GM21526 (cell line): ENCODE data around the gene CORO1C.
"Not testable (repeated sequence)": the region's sequence is repeated elsewhere in the genome, so short reads cannot be mapped to it uniquely, and the experiment has no call there.

Experiments
- ATAC-seq: cut with Tn5 transposase; IDR thresholded peaks from one replicate; pipeline ENCODE4 v1.9.1; 2021; ENCODE audit warnings: moderate library complexity; ENCODE audit not compliant: unreplicated experiment, low FRiP score

Gene CORO1C

GRCh38 chr12:108731105-108731865, at the start of gene CORO1C:
Gene CORO1C (minus strand): TSS chr12:108731518. CDS start chr12:108701318, 30,200 bp downstream.
- peak; percentile 64 for ATAC-seq

DNA sequence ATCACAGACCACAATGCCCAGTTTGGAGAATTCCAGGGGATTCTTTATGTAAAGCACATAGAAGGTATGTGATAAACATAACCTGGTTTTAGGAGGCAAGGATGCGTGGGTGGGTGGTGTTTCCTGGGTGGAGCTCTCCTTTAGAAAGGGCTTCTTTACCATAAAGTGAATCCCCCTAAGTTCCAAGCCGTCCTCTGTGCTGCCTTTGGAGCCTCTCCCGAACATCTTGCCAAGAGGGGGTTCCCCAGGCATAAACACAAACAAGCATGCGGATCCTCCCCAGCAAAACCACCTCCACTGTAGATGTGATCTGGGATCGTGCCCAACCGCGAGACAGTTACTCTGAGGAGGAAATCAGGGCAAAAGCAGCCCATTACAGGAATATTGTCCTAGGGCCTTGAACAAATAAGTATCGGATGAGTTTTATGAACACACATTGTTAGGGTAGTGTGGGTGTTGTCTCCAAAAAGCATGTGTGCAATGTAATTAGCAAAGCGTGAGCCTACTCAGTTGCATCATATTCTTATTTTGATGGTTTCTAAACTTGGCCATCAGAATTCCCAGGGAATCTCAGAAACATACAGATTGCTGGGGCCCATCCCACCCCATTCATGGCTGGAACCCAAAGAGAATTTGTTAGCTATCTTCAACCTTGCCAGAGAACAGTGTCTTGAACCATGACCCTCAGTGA, 48.8 kb upstream of the CORO1C start:
- ATAC-seq: no peak

GRCh38 chr12:108778053-108778452, 46.7 kb upstream of the CORO1C start:
- ATAC-seq: no peak

GRCh38 chr12:108777156-108777555, 45.8 kb upstream of the CORO1C start:
- ATAC-seq: no peak

DNA sequence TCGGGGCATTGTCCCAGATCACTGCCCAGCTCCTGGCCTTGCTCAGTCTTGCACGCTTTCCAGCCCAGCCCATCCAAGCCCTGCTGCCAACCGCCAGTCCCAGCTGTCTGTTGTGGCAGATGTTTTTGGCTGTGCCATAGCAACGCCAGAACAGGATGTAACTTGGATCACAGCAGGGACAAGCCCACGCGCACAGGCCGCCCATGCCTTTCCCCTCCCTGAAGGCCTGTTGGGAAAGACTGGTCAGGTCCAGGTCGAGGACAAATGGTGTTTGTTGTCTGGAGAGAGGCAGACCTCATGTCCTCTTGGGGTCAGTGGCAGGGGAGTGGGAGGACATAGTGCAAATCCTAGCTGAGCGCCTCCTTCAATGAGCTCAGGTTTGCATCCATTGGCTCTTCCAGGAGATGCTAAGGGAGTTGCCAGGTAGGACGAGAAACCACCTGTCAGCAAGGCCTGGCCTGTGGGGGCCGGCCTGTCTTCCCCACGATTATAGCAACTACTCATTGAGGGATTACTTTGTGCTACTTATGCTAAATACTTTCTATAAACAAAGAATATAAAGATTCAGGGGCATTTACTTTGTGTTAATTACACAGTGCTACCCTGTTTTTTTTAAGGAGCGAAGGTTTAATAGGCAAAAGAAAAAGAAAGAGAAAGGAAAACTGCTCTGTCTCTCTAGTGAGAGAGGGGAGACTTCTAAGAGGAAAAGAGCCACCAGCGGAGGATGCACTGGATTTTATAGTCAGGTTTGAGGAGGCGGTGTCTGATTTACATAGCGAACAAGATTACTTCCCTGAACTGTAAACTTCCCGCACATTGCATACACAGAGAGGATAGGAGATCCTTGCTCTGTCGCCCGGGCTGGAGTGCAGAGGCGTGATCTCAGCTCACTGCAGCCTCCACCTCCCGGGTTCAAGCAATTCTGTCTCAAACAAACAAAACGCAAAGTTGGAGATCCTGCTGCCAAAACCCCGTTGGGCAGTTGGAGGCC, 42.8 kb upstream of the CORO1C start:
- ATAC-seq: no peak

- ATAC-seq: no peak
Measured at GRCh38 chr12:108772891-108773797, 41.8 kb upstream of the CORO1C start.

DNA sequence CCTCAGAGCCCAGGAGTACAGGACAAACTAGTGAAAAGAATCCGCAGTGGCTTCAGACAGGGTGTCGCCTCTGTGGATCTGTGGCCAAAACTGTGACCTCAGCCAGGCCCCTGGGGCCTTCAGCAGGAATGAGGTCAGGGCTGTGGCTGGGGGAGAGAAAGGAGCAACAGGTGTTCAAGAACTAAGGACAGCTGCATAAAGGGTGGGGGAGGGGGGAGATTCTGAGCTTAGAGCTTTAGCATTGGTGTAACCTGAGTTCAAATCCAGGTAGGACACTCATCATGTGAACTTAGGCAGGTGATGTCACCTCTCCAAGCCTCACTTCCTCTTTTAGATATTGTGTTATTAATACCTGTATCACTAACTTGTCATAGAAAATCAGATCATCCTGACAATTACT, 40.9 kb upstream of the CORO1C start:
- ATAC-seq: no peak

DNA sequence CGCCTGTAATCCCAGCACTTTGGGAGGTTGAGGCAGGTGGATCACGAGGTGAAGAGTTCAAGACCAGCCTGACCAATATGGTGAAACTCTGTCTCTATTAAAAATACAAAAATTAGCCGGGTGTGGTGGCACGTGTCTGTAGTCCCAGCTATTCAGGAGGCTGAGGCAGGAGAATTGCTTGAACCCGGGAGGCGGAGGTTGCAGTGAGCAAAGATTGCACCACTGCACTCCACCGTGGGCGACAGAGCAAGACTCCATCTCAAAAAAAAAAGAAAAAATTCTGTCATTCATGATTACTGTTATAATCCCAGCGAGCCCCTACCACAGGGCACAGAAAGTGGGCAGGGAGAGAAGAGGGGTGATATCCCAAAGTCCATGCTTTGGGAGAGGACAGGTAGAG, 40.5 kb upstream of the CORO1C start:
- not testable (repeated sequence) for ATAC-seq

GRCh38 chr12:108770963-108771362, 39.6 kb upstream of the CORO1C start:
- ATAC-seq: no peak

GRCh38 chr12:108770269-108770829, 39.0 kb upstream of the CORO1C start:
- no peak for ATAC-seq

DNA sequence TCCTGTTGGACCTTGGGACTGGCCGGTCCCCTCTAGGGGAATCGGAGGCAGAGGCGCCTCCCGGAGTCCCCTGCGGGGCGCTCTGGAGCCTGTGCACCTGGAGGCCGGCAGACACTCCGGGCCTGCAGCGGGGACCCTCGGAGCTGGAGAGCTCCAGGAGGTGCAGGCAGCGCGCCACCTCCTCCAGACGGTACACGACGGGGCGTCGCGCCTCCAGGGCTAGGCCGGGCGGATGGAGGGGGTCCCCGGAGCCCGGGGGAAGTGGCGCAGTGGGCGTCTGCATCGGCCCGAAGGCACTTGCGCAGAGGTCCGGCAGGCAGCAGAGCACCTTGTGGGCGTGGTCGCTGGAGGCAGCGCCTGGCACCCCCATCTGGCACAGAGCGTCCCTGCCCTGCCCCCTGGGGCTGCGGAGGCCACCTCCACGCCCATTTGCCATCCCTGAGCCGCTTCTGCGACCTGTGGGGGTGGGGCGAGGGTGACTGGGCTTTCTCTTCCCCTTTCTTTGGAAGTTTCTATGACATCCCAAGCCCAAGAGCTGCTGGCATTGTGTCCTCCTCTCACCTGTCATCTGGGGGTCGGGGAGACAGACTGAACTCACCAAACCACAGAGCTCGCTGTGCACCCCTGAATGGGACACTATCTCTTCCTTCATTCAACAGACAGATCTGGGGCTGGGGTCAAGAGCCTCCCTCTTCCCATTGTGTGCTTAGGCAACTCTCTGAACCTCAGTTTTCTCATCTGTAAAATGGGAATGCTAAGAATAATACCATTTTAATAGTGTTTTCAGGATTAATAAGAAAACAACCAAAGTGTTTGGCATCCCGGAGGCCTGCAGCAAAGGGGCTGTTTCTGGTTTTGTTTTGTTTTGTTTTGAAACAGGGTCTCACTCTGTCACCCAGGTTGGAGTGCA, 37.5 kb upstream of the CORO1C start:
- peak; percentile 44 for ATAC-seq

DNA sequence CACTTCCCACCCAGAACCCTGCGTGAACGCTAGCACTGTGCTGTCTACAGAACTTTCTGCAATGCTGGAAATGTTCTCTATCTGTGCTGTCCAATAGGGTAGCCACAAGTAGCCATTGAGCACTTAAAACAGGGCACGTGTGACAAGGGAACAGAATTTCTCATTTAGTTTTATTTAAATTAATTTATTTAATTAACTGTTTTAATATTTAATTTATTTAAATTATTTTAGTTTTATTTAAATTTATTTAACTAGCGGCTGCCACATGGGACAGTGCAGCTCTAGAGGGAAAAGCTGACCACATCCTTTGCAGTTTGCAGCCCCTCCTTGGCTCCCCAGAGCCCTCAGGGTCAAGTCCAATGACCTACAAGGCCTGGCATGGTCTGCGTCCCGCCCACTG, 35.0 kb upstream of the CORO1C start:
- no peak for ATAC-seq

DNA sequence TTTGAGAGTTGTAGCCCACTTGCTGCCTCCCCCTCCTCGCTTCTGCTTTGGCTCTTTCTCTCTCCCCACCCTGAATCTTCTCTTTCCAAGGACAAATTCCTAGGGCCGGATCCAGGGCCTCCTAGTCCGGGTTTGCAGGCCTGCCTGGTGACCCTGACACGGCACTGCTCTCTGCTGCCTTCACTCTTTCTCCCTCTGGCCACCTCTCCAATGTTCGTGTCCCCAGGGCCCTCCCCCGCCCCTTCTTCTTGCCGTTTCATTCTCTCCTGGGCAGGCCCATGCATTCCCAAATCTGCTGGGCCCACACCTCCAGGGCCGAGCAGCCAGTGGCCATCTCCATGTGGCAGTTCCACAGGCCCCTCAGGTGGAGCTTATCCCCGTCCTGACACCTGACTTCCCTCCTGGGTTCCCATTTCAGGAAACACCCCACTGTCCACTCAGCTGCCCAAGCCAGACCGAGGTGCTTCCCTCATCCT, 34.0 kb upstream of the CORO1C start:
- ATAC-seq: no peak

DNA sequence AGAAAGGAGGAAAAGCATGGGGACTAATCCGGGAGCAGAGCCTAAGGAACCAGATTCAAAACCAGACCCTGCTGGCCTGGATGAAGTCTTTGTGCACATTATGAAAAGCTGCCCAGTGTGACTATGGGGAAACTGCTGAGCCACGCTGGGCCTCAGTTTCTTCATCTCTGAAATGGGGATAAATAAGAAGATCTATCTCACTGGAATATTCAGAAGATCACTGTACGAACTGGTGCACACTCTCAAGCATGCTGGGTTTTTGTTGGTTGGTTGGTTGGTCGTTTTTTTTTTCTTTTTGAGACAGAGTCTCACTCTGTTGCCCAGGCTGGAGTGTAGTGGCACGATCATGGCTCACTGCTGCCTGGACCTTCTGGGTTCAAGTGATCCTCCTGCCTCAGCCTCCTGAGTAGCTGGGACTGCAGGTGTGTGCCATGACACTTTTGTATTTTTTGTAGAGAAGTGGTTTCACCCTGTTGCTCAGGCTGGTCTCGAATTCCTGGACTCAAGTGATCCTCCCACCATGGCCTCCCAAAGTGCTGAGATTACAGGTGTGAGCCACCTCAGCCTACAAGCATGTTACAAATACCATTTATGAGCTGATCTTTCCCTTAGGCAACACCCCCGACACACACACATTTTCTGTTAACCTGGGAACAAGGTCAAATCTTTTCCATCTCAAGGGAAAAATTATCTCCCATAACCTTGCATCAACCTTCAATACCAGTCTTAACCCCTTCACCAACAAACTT, 33.4 kb upstream of the CORO1C start:
- ATAC-seq: no peak

DNA sequence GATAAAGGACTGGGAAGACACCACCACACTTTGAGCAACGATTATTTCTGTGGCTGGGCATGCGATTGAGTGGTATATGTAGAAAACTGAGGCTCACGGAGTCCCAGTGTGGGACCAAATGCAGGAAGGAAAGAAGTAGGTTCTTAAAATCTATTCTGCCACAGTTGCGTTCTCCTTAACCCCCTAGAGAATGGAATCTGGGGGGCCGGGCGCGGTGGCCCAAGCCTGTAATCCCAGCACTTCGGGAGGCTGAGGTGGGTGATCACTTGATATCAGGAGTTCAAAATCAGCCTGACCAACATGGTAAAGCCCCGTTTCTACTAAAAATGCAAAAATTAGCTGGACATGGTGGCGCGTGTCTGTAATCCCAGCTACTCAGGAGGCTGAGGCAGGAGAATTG, 29.9 kb upstream of the CORO1C start:
- no peak for ATAC-seq

DNA sequence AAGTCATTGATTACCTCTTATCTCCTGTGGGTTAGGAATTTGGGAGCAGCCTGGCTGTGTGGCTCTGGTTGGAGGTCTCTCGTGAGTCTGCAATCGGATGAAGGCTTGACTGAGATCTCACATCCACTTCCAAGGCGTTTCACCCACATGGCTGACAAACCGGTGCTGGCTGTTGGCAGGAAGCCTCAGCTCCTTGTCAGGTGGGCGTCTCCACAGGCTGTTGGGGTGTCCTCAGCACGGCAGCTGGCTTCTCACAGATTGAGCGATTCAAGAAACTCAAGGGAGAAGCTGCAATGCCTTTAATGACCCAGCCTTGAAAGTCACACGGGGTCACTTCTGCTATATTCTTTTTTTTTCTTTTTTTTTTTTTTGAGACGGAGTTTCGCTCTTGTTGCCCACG, 28.6 kb upstream of the CORO1C start:
- no peak for ATAC-seq

DNA sequence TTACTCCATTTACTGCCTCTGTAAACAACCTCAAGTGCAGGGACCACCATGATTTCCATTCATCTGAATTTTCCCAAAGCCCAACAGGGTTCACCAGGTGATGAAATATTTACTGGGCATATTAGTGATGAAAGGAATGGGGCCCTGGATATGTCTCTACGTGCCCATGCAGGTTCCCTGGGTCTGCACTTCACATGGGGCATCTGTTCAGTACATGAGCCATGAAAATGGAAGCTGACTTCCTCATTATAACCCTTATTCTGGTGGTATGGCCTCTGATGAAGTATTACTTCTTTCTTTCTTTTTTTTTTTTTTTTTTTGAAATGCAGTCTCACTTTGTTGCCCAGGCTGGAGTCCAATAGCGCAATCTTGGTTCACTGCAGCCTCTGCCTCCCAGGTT, 26.5 kb upstream of the CORO1C start:
- no peak for ATAC-seq

- ATAC-seq: no peak
Measured at GRCh38 chr12:108756421-108756820, 25.1 kb upstream of the CORO1C start.
